Osteoblast (primary cell): Measurements from ENCODE around the gene HAVCR1. TPM values are rescaled to one million over a fixed set of nuclear protein-coding genes. Genes with fewer than 3 reads are reported as not detected.

Experiments used
- DNase-seq: peaks from one replicate; pipeline ENCODE4 v3.0.0; 2011; ENCODE audit warnings: low spot score, mixed read lengths; ENCODE audit not compliant: insufficient read length; ENCODE audit errors: missing footprints
- H2AFZ ChIP-seq: 2 replicates; pipeline ENCODE4 v1.6.0; 2011; ENCODE audit warnings: mild to moderate bottlenecking, low read length
- H3K27ac ChIP-seq: 2 replicates; pipeline ENCODE4 v1.5.1; 2011; ENCODE audit warnings: mild to moderate bottlenecking, low read depth, low read length, moderate library complexity
- H3K27me3 ChIP-seq: 2 replicates; pipeline ENCODE4 v1.6.0; 2012; ENCODE audit warnings: mild to moderate bottlenecking, control low read depth, inconsistent platforms, low read length, moderate library complexity; ENCODE audit not compliant: insufficient read depth
- H3K36me3 ChIP-seq: 2 replicates; pipeline ENCODE4 v1.5.1; 2011; ENCODE audit warnings: mild to moderate bottlenecking, low read length, control low read depth, moderate library complexity; ENCODE audit not compliant: insufficient read depth
- H3K4me1 ChIP-seq: 2 replicates; pipeline ENCODE4 v1.5.1; 2011; ENCODE audit warnings: mild to moderate bottlenecking, low read length, control low read depth, moderate library complexity; ENCODE audit not compliant: insufficient read depth
- H3K4me2 ChIP-seq: 2 replicates; pipeline ENCODE4 v1.6.0; 2011; ENCODE audit warnings: mild to moderate bottlenecking, low read length; ENCODE audit not compliant: insufficient read depth
- H3K4me3 ChIP-seq: fragments of 200-600 bp; sonication (generic); 3 replicates; pipeline ENCODE4 v1.5.1; 2012; ENCODE audit warnings: mild to moderate bottlenecking, low read length, inconsistent platforms; ENCODE audit not compliant: insufficient read depth
- H3K79me2 ChIP-seq: 2 replicates; pipeline ENCODE4 v1.6.0; 2012; ENCODE audit warnings: mild to moderate bottlenecking, low read length, control low read depth, inconsistent platforms; ENCODE audit not compliant: insufficient read depth
- H3K9me3 ChIP-seq: 2 replicates; pipeline ENCODE4 v1.5.1; 2011; ENCODE audit warnings: low read depth, low read length, control low read depth
- H4K20me1 ChIP-seq: 2 replicates; pipeline ENCODE4 v1.6.0; 2012; ENCODE audit warnings: mild to moderate bottlenecking, low read length, control low read depth; ENCODE audit not compliant: insufficient read depth
- CTCF ChIP-seq: IDR thresholded peaks from 2 replicates; pipeline ENCODE4 v1.5.1; 2011; ENCODE audit warnings: mild to moderate bottlenecking, low read depth, low read length, moderate library complexity; ENCODE audit errors: extremely low read depth
- total RNA-seq: library from RNA; depleted of rRNA; stranded (reverse); fragments of >200 nt; gene quantifications from 2 replicates; pipeline ENCODE4 v1.2.3, GENCODE V29; 2012

The HAVCR1 gene
- total RNA-seq, 1 donor: 0.36 TPM

GRCh38 chr5:156991714-156992113 lies 67.2 kb downstream of the HAVCR1 start:
- Histone ChIP-seq H3K79me2 (no peaks in the 10 kb centered on the region), H3K36me3 (no peaks in the 10 kb centered on the region), H3K9me3 (no peaks in the 10 kb centered on the region), H3K4me2 (no peak overlapping the region), H2AFZ (no peak overlapping the region), H3K27ac (no peak overlapping the region), H3K4me1 (no peaks in the 10 kb centered on the region), H4K20me1 (no peaks in the 10 kb centered on the region), H3K27me3 (no peaks in the 10 kb centered on the region), H3K4me3 (no peak overlapping the region)
- DNase-seq: no peak
- no peak for TF ChIP-seq CTCF

- H3K27ac ChIP-seq: no peak overlapping the region
- no peak overlapping the region for H3K4me2 ChIP-seq
Observed at GRCh38 chr5:156984064-156984463, 74.9 kb downstream of the HAVCR1 start.

GRCh38 chr5:156981481-156981880 lies 77.4 kb downstream of the HAVCR1 start:
- no peak overlapping the region for H3K4me2 ChIP-seq

More at GRCh38 chr5:156984064-156984463, 74.9 kb downstream of the HAVCR1 start:
- no peak for DNase-seq
- Histone ChIP-seq H3K36me3 (no peaks in the 10 kb centered on the region), H3K4me3 (no peak overlapping the region), H2AFZ (no peak overlapping the region), H3K9me3 (no peaks in the 10 kb centered on the region), H3K4me1 (no peaks in the 10 kb centered on the region), H3K79me2 (no peaks in the 10 kb centered on the region), H4K20me1 (no peaks in the 10 kb centered on the region), H3K27me3 (no peaks in the 10 kb centered on the region)
- no peak for TF ChIP-seq CTCF

More at GRCh38 chr5:156981481-156981880, 77.4 kb downstream of the HAVCR1 start:
- Histone ChIP-seq H3K27me3 (no peaks in the 10 kb centered on the region), H3K27ac (no peak overlapping the region), H3K4me1 (no peaks in the 10 kb centered on the region), H3K9me3 (no peaks in the 10 kb centered on the region), H3K4me3 (no peak overlapping the region), H2AFZ (no peak overlapping the region), H4K20me1 (no peaks in the 10 kb centered on the region), H3K36me3 (no peaks in the 10 kb centered on the region), H3K79me2 (no peaks in the 10 kb centered on the region)
- TF ChIP-seq CTCF: no peak
- DNase-seq: no peak

Other genes with a start within 250 kb of the HAVCR1 start
- under 0.01 TPM in 2 replicates for gene PPP1R2B, start 208.8 kb downstream of the HAVCR1 start, total RNA-seq
- not detected in 2 replicates for gene TIMD4, start 95.9 kb downstream of the HAVCR1 start, total RNA-seq
- 0.59 and 0.72 TPM in 2 replicates for gene HAVCR2, start 49.9 kb upstream of the HAVCR1 start, total RNA-seq
- gene MED7, start 83.7 kb upstream of the HAVCR1 start, total RNA-seq: 11.6 and 12.1 TPM in 2 replicates
- gene GARIN3, start 107.1 kb upstream of the HAVCR1 start, total RNA-seq: not detected in 2 replicates
- under 0.01 TPM in 1 of 2 replicates, not detected in the other for gene ITK, start 121.7 kb upstream of the HAVCR1 start, total RNA-seq
- 4.7 and 6.5 TPM in 2 replicates for gene CYFIP2, start 207.0 kb upstream of the HAVCR1 start, total RNA-seq